ENCODE data around the gene JAML.

JAML gene

GRCh38 chr11:118236170-118236569 lies 11.4 kb upstream of the JAML start:
- no peak for TF ChIP-seq POLR2AphosphoS5 (IDR thresholded peaks at IDR 0.05; ENCODE audit: low read depth, low read length)
- TF ChIP-seq SIN3A (IDR thresholded peaks at IDR 0.05; ENCODE audit: borderline replicate concordance, insufficient read depth, low read length), result no peak

DNA sequence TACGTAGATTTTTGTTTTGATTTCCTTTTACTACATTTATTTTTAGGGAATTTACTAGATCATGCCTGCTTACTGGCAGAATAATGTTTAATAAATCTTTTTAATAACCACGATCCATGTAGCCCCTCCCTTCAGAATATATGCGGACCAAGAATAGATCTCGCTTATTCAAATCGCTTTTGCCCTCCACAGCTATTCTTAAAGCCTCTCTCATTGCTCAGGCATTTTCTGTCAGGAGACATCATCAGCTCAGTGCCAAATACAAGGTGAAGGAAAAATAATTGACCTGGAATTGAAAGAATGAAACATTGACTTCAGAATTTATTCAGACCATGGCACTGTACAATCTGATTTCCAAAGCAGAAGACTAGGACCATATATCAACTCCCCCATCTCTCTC lies 10.0 kb upstream of the JAML start:
- TF ChIP-seq TAF1 (IDR thresholded peaks at IDR 0.05; ENCODE audit: borderline replicate concordance, insufficient read depth, low read length) (no peak), FOXP2 (optimal IDR thresholded peaks at IDR 0.05; ENCODE audit: borderline replicate concordance, extremely low read depth, extremely low read length, insufficient read depth) (no peak), SIN3A (IDR thresholded peaks at IDR 0.05; ENCODE audit: borderline replicate concordance, insufficient read depth, low read length) (no peak), POLR2AphosphoS5 (IDR thresholded peaks at IDR 0.05; ENCODE audit: low read depth, low read length) (no peak)
- TF ChIP-seq, protein P1, sequence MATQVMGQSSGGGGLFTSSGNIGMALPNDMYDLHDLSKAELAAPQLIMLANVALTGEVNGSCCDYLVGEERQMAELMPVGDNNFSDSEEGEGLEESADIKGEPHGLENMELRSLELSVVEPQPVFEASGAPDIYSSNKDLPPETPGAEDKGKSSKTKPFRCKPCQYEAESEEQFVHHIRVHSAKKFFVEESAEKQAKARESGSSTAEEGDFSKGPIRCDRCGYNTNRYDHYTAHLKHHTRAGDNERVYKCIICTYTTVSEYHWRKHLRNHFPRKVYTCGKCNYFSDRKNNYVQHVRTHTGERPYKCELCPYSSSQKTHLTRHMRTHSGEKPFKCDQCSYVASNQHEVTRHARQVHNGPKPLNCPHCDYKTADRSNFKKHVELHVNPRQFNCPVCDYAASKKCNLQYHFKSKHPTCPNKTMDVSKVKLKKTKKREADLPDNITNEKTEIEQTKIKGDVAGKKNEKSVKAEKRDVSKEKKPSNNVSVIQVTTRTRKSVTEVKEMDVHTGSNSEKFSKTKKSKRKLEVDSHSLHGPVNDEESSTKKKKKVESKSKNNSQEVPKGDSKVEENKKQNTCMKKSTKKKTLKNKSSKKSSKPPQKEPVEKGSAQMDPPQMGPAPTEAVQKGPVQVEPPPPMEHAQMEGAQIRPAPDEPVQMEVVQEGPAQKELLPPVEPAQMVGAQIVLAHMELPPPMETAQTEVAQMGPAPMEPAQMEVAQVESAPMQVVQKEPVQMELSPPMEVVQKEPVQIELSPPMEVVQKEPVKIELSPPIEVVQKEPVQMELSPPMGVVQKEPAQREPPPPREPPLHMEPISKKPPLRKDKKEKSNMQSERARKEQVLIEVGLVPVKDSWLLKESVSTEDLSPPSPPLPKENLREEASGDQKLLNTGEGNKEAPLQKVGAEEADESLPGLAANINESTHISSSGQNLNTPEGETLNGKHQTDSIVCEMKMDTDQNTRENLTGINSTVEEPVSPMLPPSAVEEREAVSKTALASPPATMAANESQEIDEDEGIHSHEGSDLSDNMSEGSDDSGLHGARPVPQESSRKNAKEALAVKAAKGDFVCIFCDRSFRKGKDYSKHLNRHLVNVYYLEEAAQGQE (IDR thresholded peaks at IDR 0.05; ENCODE audit: insufficient read depth in 1 of 2, low read depth in 2 of 2, low read length in 2 of 2), result no peak

GRCh38 chr11:118233850-118234249 lies 9.0 kb upstream of the JAML start:
- TF ChIP-seq, protein P1 (IDR thresholded peaks at IDR 0.05; ENCODE audit: insufficient read depth in 1 of 2, low read depth in 2 of 2, low read length in 2 of 2), result no peak
- TF ChIP-seq TAF1 (IDR thresholded peaks at IDR 0.05; ENCODE audit: borderline replicate concordance, insufficient read depth, low read length) (no peak), SIN3A (IDR thresholded peaks at IDR 0.05; ENCODE audit: borderline replicate concordance, insufficient read depth, low read length) (no peak), POLR2AphosphoS5 (IDR thresholded peaks at IDR 0.05; ENCODE audit: low read depth, low read length) (no peak)

- TF ChIP-seq, protein P1 (IDR thresholded peaks at IDR 0.05; ENCODE audit: insufficient read depth in 1 of 2, low read depth in 2 of 2, low read length in 2 of 2), result no peak
- TF ChIP-seq FOXP2 (optimal IDR thresholded peaks at IDR 0.05; ENCODE audit: borderline replicate concordance, extremely low read depth, extremely low read length, insufficient read depth), result no peak
- TF ChIP-seq TAF1 (IDR thresholded peaks at IDR 0.05; ENCODE audit: borderline replicate concordance, insufficient read depth, low read length), result no peak
- TF ChIP-seq SIN3A (IDR thresholded peaks at IDR 0.05; ENCODE audit: borderline replicate concordance, insufficient read depth, low read length), result no peak
- no peak for TF ChIP-seq POLR2AphosphoS5 (IDR thresholded peaks at IDR 0.05; ENCODE audit: low read depth, low read length)
These were observed 8.6 kb upstream of the JAML start for GRCh38 chr11:118233377-118233776.

- TF ChIP-seq TAF1 (IDR thresholded peaks at IDR 0.05; ENCODE audit: borderline replicate concordance, insufficient read depth, low read length) (no peak), POLR2AphosphoS5 (IDR thresholded peaks at IDR 0.05; ENCODE audit: low read depth, low read length) (no peak), SIN3A (IDR thresholded peaks at IDR 0.05; ENCODE audit: borderline replicate concordance, insufficient read depth, low read length) (no peak), FOXP2 (optimal IDR thresholded peaks at IDR 0.05; ENCODE audit: borderline replicate concordance, extremely low read depth, extremely low read length, insufficient read depth) (no peak)
- TF ChIP-seq, protein P1 (IDR thresholded peaks at IDR 0.05; ENCODE audit: insufficient read depth in 1 of 2, low read depth in 2 of 2, low read length in 2 of 2), result no peak
These were observed 7.8 kb upstream of the JAML start for GRCh38 chr11:118232659-118233058.
